Calu3 (cell line): ENCODE data around the gene RHO. TPM values are rescaled to one million over a fixed set of nuclear protein-coding genes. Genes with fewer than 3 reads are reported as not detected.

ENCODE experiments used
- BruUV-seq: library from RNA; stranded (reverse); fragments of 400-500 nt; replicated peaks from 2 replicates; lab custom pipeline; 2021; lab: Mats Ljungman, UMichigan
- CTCF ChIA-PET: fragments of 300-600 bp; sonication (Branson Sonifier 250); formaldehyde crosslinking; loops from one replicate; lab custom pipeline; 2022; ENCODE audit warnings: antibody characterized with exemption; lab: Charles Lee
- DNase-seq: peaks from one replicate; pipeline ENCODE4 v3.0.0; 2022
- H3K27ac Mint-ChIP-seq: one replicate; pipeline ENCODE4 v1.8.0; 2022; ENCODE audit warnings: mixed read lengths; ENCODE audit not compliant: unreplicated experiment
- H3K27me3 Mint-ChIP-seq: one replicate; pipeline ENCODE4 v1.8.0; 2022; ENCODE audit warnings: mixed read lengths; ENCODE audit not compliant: unreplicated experiment
- H3K36me3 Mint-ChIP-seq: one replicate; pipeline ENCODE4 v1.8.0; 2022; ENCODE audit warnings: mild to moderate bottlenecking, moderate library complexity, mixed read lengths; ENCODE audit not compliant: insufficient read depth, unreplicated experiment
- H3K4me1 Mint-ChIP-seq: one replicate; pipeline ENCODE4 v1.8.0; 2022; ENCODE audit warnings: mild to moderate bottlenecking, low read depth, mixed read lengths; ENCODE audit not compliant: unreplicated experiment
- H3K4me3 Mint-ChIP-seq: one replicate; pipeline ENCODE4 v1.8.0; 2022; ENCODE audit warnings: mild to moderate bottlenecking, low read depth, moderate library complexity, mixed read lengths; ENCODE audit not compliant: unreplicated experiment
- H3K9me3 Mint-ChIP-seq: one replicate; pipeline ENCODE4 v1.8.0; 2022; ENCODE audit warnings: low read depth, mixed read lengths; ENCODE audit not compliant: unreplicated experiment
- intact Hi-C: fragments of 100-400 bp; cut with micrococcal nuclease; formaldehyde crosslinking; loops from one replicate; pipeline ENCODE4 v1.10.0; 2022; ENCODE audit not compliant: unreplicated experiment
- total RNA-seq: library from RNA; stranded (reverse); gene quantifications from 2 replicates; pipeline ENCODE4 v1.2.3, GENCODE V29; 2022
- TF ChIP-seq, protein P1 (sequence below): fragments of 200-600 bp; IDR thresholded peaks from one replicate; pipeline ENCODE4 v1.8.0; 2022; ENCODE audit warnings: antibody characterized with exemption; ENCODE audit not compliant: unreplicated experiment

The RHO gene
- total RNA-seq, 1 experiment from 2014 or later = not detected

DNA sequence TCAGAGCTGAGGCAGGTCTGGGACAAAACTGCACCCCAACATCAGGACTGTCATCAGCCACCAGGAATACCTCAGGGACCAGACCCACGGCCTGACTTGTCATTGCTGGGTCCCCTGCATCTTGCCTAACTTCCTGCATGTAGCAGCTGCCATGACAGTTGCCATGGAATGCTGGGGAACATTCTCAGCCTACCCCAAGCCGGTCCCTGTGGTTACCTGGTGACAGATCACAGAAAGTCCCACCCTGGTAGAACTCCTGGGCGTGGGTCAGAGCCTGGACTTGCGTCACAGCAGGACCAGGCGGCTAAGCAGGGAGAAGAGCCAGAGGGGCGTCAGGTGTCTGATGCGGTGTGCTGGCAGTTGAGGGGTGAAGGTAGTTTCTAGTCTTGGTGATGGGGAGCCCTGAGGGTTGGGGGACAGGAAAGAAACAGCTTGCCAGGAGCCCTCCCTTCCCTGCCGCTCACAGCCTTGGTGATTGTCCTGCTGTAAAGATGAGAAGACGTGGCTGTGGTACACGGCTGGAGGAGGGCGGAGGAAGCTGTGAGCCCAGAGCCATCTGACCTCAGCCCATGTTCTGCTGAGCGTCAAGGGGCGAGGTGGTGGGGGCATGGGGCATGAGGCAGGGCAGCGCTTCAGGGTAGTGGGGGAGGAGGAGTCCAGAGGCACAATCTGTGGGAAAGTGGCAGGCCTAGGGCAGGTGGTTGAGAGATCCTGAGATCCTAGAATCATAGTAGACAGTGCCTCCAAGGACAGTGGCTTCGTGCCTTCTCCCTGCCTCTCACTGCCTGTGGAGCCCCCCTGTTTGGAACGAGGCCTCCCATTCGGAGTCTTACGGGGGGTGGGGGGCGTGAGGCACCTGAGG lies 19.9 kb downstream of the RHO start:
- intact Hi-C loops = no loop called here
- Mint-ChIP-seq H3K27ac (no peak overlapping the region), H3K4me1 (no peaks in the 10 kb centered on the region), H3K36me3 (no peaks in the 10 kb centered on the region), H3K9me3 (no peaks in the 10 kb centered on the region), H3K4me3 (no peak overlapping the region), H3K27me3 (peaks cover 40% of the 10 kb centered on the region)
- CTCF ChIA-PET = interaction anchor here (0.6 kb wide), 1 partner anchor 187 kb away, joined by 3 read pairs; no protein-coding TSS in a partner anchor
- BruUV-seq = no TSS peak
- DNase-seq = no peak
- TF ChIP-seq, protein P1, sequence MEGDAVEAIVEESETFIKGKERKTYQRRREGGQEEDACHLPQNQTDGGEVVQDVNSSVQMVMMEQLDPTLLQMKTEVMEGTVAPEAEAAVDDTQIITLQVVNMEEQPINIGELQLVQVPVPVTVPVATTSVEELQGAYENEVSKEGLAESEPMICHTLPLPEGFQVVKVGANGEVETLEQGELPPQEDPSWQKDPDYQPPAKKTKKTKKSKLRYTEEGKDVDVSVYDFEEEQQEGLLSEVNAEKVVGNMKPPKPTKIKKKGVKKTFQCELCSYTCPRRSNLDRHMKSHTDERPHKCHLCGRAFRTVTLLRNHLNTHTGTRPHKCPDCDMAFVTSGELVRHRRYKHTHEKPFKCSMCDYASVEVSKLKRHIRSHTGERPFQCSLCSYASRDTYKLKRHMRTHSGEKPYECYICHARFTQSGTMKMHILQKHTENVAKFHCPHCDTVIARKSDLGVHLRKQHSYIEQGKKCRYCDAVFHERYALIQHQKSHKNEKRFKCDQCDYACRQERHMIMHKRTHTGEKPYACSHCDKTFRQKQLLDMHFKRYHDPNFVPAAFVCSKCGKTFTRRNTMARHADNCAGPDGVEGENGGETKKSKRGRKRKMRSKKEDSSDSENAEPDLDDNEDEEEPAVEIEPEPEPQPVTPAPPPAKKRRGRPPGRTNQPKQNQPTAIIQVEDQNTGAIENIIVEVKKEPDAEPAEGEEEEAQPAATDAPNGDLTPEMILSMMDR = no peak

GRCh38 chr3:129549006-129549800 lies 20.8 kb downstream of the RHO start:
- Mint-ChIP-seq H3K4me3 (no peak overlapping the region), H3K9me3 (no peaks in the 10 kb centered on the region), H3K27ac (no peak overlapping the region), H3K36me3 (no peaks in the 10 kb centered on the region), H3K27me3 (peaks cover 40% of the 10 kb centered on the region), H3K4me1 (no peaks in the 10 kb centered on the region)
- CTCF ChIA-PET = interaction anchor here (1.7 kb wide), 1 partner anchor 59 kb away, joined by 4 read pairs; no protein-coding TSS in a partner anchor
- BruUV-seq = no TSS peak
- TF ChIP-seq, protein P1 = no peak
- no peak for DNase-seq
- intact Hi-C loops = no loop called here

DNA sequence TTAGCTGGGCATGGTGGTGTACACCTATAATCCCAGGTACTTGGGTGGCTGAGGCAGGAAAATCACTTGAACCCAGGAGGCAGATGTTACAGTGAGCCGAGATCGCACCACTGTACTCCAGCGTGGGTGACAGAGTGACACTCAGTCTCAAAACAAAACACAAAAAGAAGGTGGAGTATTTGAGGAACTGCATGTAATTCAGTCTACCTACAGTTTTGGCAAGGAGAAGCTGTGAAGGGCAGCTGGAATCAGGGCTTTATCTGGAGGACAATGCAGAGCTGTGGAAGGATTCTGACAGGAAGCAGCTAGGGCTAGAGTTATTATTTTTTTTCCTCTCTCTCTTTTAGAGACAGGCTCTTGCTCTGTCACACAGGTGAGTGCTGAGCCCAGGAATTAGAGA lies 21.4 kb downstream of the RHO start:
- H3K27me3 Mint-ChIP-seq = peaks cover 40% of the 10 kb centered on the region
- H3K4me3 Mint-ChIP-seq = no peak overlapping the region
- no peak overlapping the region for H3K27ac Mint-ChIP-seq
- no peak for DNase-seq
- H3K36me3 Mint-ChIP-seq = no peaks in the 10 kb centered on the region
- CTCF ChIA-PET = interaction anchor here (0.7 to 1.7 kb wide), 2 partner anchors 10 to 59 kb away, joined by 3 to 4 read pairs; no protein-coding TSS in a partner anchor
- TF ChIP-seq, protein P1 = no peak
- BruUV-seq = no TSS peak
- H3K9me3 Mint-ChIP-seq = no peaks in the 10 kb centered on the region
- intact Hi-C loops = no loop called here
- no peaks in the 10 kb centered on the region for H3K4me1 Mint-ChIP-seq

DNA sequence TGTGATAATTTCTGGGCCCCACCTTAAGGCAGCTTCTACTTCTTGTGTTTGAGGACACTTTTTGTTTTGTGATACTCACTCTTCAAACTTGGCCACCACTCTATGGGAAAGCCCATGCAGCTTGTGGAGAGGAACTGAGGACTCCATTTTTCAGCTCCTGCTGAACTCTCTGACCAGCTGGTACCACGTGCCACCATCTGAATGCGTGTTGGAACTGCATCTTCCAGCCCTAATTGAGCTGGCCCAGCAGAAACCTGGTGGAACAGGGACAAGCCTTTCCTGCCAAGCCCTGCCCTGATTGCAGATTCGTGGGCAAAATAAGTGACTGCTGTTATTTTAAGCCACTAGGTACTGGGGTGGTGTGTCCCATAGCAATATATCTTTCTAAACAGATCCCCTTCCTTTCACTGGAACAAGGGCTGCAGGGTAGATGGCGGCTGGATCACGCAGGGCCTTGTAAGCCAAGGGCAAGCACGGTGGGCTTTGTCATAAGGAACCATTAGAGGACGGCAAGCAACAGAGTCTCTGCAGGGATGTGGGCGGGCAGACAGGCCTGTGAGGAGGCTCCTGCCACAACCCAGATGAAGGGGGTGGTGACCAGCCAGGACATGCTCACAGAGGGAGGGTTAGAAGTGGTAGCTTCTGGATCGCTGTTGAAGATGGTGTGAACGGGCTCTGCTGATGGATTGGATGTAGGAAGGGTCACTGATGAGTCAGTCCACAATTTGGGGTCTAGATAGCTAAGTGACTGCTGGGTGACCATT lies 24.0 kb downstream of the RHO start:
- H3K27me3 Mint-ChIP-seq = peaks cover 41% of the 10 kb centered on the region
- no TSS peak for BruUV-seq
- TF ChIP-seq, protein P1 = no peak
- intact Hi-C loops = no loop called here
- CTCF ChIA-PET = interaction anchor here (1.0 kb wide), 1 partner anchor 62 kb away, joined by 7 read pairs; no protein-coding TSS in a partner anchor
- no peak overlapping the region for H3K27ac Mint-ChIP-seq
- no peaks in the 10 kb centered on the region for H3K36me3 Mint-ChIP-seq
- no peak overlapping the region for H3K4me3 Mint-ChIP-seq
- no peaks in the 10 kb centered on the region for H3K9me3 Mint-ChIP-seq
- H3K4me1 Mint-ChIP-seq = no peaks in the 10 kb centered on the region
- DNase-seq = no peak
